Stomach (tissue), 9 donors: ENCODE results near the gene ARHGAP32. TPM values are rescaled to one million over a fixed set of nuclear protein-coding genes. Genes with fewer than 3 reads are reported as not detected.

Experiments used
- DNase-seq, 2 donors: peaks; one replicate each; pipeline versions ENCODE4 v3.0.0 to v3.0.0-alpha.2; 2013 to 2019
- H3K27ac ChIP-seq, 5 donors: fragments of 200-600 bp in 4 of 5; sonication (generic) in 4 of 5; one replicate each; pipeline ENCODE4 v1.5.1; 2013 to 2019; ENCODE audit warnings: mild to moderate bottlenecking in 1 of 5, moderate library complexity in 1 of 5
- H3K27me3 ChIP-seq, 3 donors: fragments of 200-600 bp; sonication (generic); one replicate each; pipeline ENCODE4 v1.5.1; 2017 to 2019; ENCODE audit warnings: mixed run types in 1 of 3
- H3K36me3 ChIP-seq, 4 donors: fragments of 200-600 bp; sonication (generic); 1 replicate in 3 of 4; 2 replicates in 1 of 4; pipeline ENCODE4 v1.5.1; 2016 to 2019
- H3K4me1 ChIP-seq, 4 donors: fragments of 200-600 bp; sonication (generic); one replicate each; pipeline ENCODE4 v1.5.1; 2016 to 2019
- H3K4me3 ChIP-seq, 4 donors: fragments of 200-600 bp; sonication (generic) in 3 of 4; one replicate each; pipeline ENCODE4 v1.5.1; 2016 to 2019; ENCODE audit warnings: mild to moderate bottlenecking in 1 of 4
- H3K9me3 ChIP-seq, 4 donors: fragments of 200-600 bp; sonication (generic); one replicate each; pipeline ENCODE4 v1.5.1; 2016 to 2019
- EP300 ChIP-seq: sonication (generic); formaldehyde crosslinking; IDR thresholded peaks from one replicate; pipeline ENCODE4 v1.6.1; 2017; ENCODE audit warnings: antibody characterized with exemption
- POLR2A ChIP-seq, 4 donors: fragments of 450-650 bp; IDR thresholded peaks; one replicate each; pipeline ENCODE4 v1.6.1; 2016; ENCODE audit warnings: antibody characterized with exemption in 4 of 4, control low read depth in 2 of 4, mild to moderate bottlenecking in 1 of 4, moderate library complexity in 1 of 4
- POLR2AphosphoS5 ChIP-seq, 3 donors: sonication (generic); formaldehyde crosslinking; IDR thresholded peaks; one replicate each; pipeline ENCODE4 v1.6.1; 2016; ENCODE audit warnings: antibody characterized with exemption in 3 of 3
- WGBS, 5 donors: extraction: QIAGEN DNeasy Blood & Tissue Kit in 3 of 5; methylation state at CpG; one replicate each; pipeline versions ENCODE4 v1.1.5 to v1.1.7; 2013 to 2018; 5-methylcytosine and 5-hydroxymethylcytosine counted together
- intact Hi-C: fragments of 100-400 bp; cut with DNase I; formaldehyde crosslinking; loops from one replicate; pipeline ENCODE4 v1.15.1; 2023; ENCODE audit warnings: low total_unique reads
- polyA plus RNA-seq, 3 donors: library from polyadenylated mRNA; stranded (reverse); fragments of 200-250 nt; gene quantifications; one replicate each; pipeline ENCODE4 v1.2.3, GENCODE V29; 2013
- total RNA-seq, 5 donors: library from RNA; depleted of rRNA; stranded (reverse); fragments of >200 nt; gene quantifications; one replicate each; pipeline versions ENCODE4 v1.1.0 to v1.2.3, GENCODE V29; 2014 to 2016
- TF ChIP-seq, protein P1 (sequence below), 7 experiments: fragments of 450-650 bp in 4 of 7; fragments of 200-600 bp in 3 of 7; sonication (generic) in 3 of 7; IDR thresholded peaks; one replicate each; pipeline ENCODE4 v1.5.1; 2016 to 2019; ENCODE audit warnings: antibody characterized with exemption in 7 of 7, control low read depth in 2 of 7, mild to moderate bottlenecking in 1 of 7
- donor health status: healthy with polysubstance abuse.
- donor health status: Bipolar disorder and iron deficiency.
- donor health status: healthy.

The ARHGAP32 gene
- total and polyA plus RNA-seq, 8 donors = 2.9 to 70.1 (median 34.3) TPM

DNA sequence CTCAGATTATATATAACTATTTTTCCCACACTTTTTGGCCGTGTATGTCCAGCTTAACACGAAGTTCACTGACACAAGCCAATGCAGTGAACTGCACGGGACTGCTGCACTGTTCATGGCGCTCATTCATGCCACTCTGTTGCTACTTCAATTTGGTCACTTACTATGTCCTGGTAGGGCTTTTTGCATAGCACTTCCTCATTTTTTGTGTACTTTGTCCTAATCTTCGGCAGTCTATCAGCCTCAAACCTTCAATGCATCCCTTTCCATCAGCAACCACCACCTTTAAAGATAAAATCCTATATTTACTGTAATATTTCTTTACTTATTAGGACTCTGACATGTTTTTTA, 18.7 kb upstream of the ARHGAP32 start:
- no peak for DNase-seq
- Histone ChIP-seq H3K4me3 (no peak overlapping the region), H3K27me3 (no peaks in the 10 kb centered on the region), H3K27ac (no peak overlapping the region), H3K4me1 (peaks cover 0 to 21% (median 6%) of the 10 kb centered on the region in 4 donors), H3K36me3 (no peaks in the 10 kb centered on the region), H3K9me3 (no peaks in the 10 kb centered on the region)
- WGBS, 5 donors = 71 to 75% (median 73%) methylated on average over 5 of the region's 5 CpGs
- TF ChIP-seq POLR2AphosphoS5 (IDR thresholded peaks at IDR 0.05) (no peak), EP300 (no peak), POLR2A (IDR thresholded peaks at IDR 0.05) (no peak)
- TF ChIP-seq, protein P1, sequence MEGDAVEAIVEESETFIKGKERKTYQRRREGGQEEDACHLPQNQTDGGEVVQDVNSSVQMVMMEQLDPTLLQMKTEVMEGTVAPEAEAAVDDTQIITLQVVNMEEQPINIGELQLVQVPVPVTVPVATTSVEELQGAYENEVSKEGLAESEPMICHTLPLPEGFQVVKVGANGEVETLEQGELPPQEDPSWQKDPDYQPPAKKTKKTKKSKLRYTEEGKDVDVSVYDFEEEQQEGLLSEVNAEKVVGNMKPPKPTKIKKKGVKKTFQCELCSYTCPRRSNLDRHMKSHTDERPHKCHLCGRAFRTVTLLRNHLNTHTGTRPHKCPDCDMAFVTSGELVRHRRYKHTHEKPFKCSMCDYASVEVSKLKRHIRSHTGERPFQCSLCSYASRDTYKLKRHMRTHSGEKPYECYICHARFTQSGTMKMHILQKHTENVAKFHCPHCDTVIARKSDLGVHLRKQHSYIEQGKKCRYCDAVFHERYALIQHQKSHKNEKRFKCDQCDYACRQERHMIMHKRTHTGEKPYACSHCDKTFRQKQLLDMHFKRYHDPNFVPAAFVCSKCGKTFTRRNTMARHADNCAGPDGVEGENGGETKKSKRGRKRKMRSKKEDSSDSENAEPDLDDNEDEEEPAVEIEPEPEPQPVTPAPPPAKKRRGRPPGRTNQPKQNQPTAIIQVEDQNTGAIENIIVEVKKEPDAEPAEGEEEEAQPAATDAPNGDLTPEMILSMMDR (IDR thresholded peaks at IDR 0.05) = no peak
- intact Hi-C loops = no loop called here

DNA sequence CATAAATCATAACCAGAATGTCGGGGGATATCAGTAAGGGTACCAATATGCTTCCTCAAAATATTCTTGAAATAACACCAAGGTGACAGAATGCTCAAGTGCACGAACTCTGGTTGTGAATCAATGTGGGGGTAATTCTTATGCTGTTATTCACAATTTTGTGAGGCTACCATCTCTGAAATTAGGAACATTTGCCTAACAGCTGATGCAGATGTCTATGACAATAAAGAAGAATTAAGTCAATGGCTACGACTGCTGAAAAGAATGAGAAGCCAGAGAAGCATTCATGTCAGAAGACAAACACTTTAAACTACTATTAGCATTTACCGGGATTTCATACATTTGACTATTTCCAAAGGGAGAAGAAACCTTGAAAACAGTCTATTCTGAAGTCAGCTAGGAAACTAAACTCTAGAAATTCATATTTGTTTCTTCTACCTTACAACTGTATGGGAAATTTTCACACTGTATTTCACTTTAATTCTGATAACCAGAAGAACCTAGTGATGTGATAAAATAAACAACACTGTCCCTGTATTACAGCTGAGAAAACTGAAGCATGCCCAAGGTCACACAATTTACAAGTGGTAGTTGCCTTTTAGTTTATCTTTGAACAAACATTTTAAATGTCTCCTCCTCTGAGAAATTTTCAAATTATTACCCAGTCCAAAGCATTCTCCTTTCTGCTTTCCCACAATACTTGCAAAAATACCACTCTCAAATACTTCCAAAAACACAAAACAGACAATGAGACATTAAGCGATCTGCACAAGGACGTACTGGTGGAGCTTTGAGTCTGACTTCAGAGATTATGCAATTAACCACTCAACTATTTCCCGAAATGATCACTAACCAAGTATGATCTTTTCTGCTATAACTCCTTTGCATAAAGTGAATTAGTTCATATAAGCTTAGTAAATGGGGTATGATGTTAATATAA, 18.0 kb upstream of the ARHGAP32 start:
- Histone ChIP-seq H3K27ac (no peak overlapping the region), H3K4me3 (no peak overlapping the region), H3K27me3 (no peaks in the 10 kb centered on the region), H3K4me1 (peaks cover 0 to 21% (median 6%) of the 10 kb centered on the region in 4 donors), H3K36me3 (no peaks in the 10 kb centered on the region), H3K9me3 (no peaks in the 10 kb centered on the region)
- no peak for DNase-seq
- intact Hi-C loops = no loop called here
- WGBS, 5 donors = 72 to 82% (median 80%) methylated on average over 7 of the region's 7 CpGs
- no peak for TF ChIP-seq POLR2AphosphoS5 (IDR thresholded peaks at IDR 0.05)
- TF ChIP-seq EP300 = no peak
- TF ChIP-seq POLR2A (IDR thresholded peaks at IDR 0.05) = no peak
- TF ChIP-seq, protein P1 (IDR thresholded peaks at IDR 0.05) = no peak

DNA sequence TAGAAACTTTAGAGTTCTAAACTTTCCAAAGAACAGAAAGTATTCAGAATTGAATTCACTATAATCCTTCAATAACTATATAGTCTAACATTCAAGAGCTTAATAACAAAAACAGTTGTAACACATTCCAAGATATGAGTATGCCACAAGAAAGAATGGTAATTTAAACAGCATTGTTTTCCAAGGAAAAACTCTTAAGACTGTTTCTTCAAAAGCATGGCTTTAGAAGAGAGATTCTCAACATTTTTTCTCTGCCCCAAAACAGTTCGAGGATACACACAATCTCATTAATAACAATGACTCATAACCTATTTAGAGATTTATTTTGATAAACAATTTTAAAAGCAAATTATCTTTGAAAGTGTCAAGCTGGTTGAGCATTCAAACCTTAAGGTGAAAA, 16.7 kb upstream of the ARHGAP32 start:
- Histone ChIP-seq H3K27ac (no peak overlapping the region), H3K4me3 (no peak overlapping the region), H3K9me3 (no peaks in the 10 kb centered on the region), H3K36me3 (no peaks in the 10 kb centered on the region), H3K4me1 (peaks cover 0 to 21% (median 6%) of the 10 kb centered on the region in 4 donors), H3K27me3 (no peaks in the 10 kb centered on the region)
- TF ChIP-seq EP300 (no peak), POLR2AphosphoS5 (IDR thresholded peaks at IDR 0.05) (no peak), POLR2A (IDR thresholded peaks at IDR 0.05) (no peak)
- TF ChIP-seq, protein P1 (IDR thresholded peaks at IDR 0.05) = no peak
- intact Hi-C loops = no loop called here
- no peak for DNase-seq
- WGBS, 5 donors = 46 to 73% (median 58%) methylated on average over 1 of the region's 1 CpG

DNA sequence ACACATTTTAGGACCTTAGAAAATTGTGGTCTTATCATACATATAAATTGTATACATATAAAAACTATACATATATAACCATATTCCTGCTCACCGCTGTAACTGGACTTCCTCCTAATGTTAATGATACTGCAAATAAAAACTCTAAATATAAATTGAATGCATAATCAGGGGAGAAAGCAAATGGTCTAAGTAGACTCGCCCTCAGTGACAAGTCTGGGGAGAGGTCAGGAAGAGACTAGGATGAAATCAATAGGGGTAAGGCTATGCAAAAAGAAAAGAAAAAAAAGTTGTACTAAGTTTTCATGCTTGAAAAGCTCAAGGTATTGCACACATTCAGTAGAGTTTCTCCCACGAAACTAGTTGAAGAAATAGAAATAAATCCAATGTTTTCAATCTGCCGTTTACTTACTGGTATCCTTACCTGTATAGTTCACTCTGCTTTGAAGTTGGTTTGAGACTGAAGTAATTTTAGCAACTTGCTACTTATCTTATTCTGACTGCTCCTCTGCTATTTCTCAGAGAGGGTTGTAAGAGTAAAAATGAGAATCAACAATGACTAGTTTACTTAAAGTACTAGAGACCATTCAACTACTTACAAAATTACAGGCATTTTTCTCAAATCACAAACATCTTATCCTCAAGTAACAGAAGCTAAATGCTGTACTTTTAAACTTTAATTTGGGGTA, 12.2 kb upstream of the ARHGAP32 start:
- no peak for DNase-seq
- 82 to 86% (median 84%) methylated on average over 4 of the region's 4 CpGs for WGBS, 5 donors
- intact Hi-C loops = no loop called here

More for the DNA sequence above, 12.2 kb upstream of the ARHGAP32 start:
- H3K27ac ChIP-seq = no peak overlapping the region
- H3K4me3 ChIP-seq = no peak overlapping the region
- no peaks in the 10 kb centered on the region for H3K27me3 ChIP-seq
- no peaks in the 10 kb centered on the region for H3K36me3 ChIP-seq
- peaks cover 0 to 8% (median 2%) of the 10 kb centered on the region in 4 donors for H3K4me1 ChIP-seq
- TF ChIP-seq POLR2A (IDR thresholded peaks at IDR 0.05) = no peak
- TF ChIP-seq EP300 = no peak
- TF ChIP-seq, protein P1 (IDR thresholded peaks at IDR 0.05) = no peak
- no peak for TF ChIP-seq POLR2AphosphoS5 (IDR thresholded peaks at IDR 0.05)
- H3K9me3 ChIP-seq = peaks cover 0 to 10% (median 7%) of the 10 kb centered on the region in 4 donors
